GM21576 (cell line): ENCODE data around the gene SGF29.
"Not testable (repeated sequence)": the region's sequence is repeated elsewhere in the genome, so short reads cannot be mapped to it uniquely, and the experiment has no call there.

ENCODE experiments used
- ATAC-seq: cut with Tn5 transposase; IDR thresholded peaks from one replicate; pipeline ENCODE4 v1.9.1; 2021; ENCODE audit warnings: mild to moderate bottlenecking, moderate library complexity; ENCODE audit not compliant: unreplicated experiment

Gene SGF29

GRCh38 chr16:28553776-28554633 is at the start of gene SGF29:
TSS of gene SGF29 (plus strand) at chr16:28553920. CDS start at chr16:28581070, 27,150 bp downstream.
- ATAC-seq, result peak; percentile 77

- no peak for ATAC-seq
Measured at GRCh38 chr16:28504707-28505404, 48.9 kb upstream of the SGF29 start.

GRCh38 chr16:28505489-28506137 is 48.1 kb upstream of the SGF29 start:
- ATAC-seq, result no peak

- ATAC-seq, result no peak
Measured at GRCh38 chr16:28511031-28511430, 42.7 kb upstream of the SGF29 start.

GRCh38 chr16:28511801-28512789 is 41.6 kb upstream of the SGF29 start:
- ATAC-seq, result no peak

- no peak for ATAC-seq
Measured at GRCh38 chr16:28513484-28514181, 40.1 kb upstream of the SGF29 start.

- ATAC-seq, result no peak
Measured at GRCh38 chr16:28514246-28514645, 39.5 kb upstream of the SGF29 start.

GRCh38 chr16:28520672-28521071 is 33.0 kb upstream of the SGF29 start:
- no peak for ATAC-seq

- ATAC-seq, result no peak
Measured at GRCh38 chr16:28521436-28521835, 32.3 kb upstream of the SGF29 start.

- no peak for ATAC-seq
Measured at GRCh38 chr16:28522792-28523191, 30.9 kb upstream of the SGF29 start.

- no peak for ATAC-seq
Measured at GRCh38 chr16:28524681-28525171, 29.0 kb upstream of the SGF29 start.

- no peak for ATAC-seq
Measured at GRCh38 chr16:28526201-28527099, 27.3 kb upstream of the SGF29 start.

- not testable (repeated sequence) for ATAC-seq
Measured at GRCh38 chr16:28527100-28527785, 26.5 kb upstream of the SGF29 start.

- no peak for ATAC-seq
Measured at GRCh38 chr16:28527985-28528384, 25.7 kb upstream of the SGF29 start.

- no peak for ATAC-seq
Measured at GRCh38 chr16:28528463-28528867, 25.3 kb upstream of the SGF29 start.

GRCh38 chr16:28529124-28529523 is 24.6 kb upstream of the SGF29 start:
- ATAC-seq, result no peak

- ATAC-seq, result no peak
Measured at GRCh38 chr16:28531777-28532744, 21.7 kb upstream of the SGF29 start.
